PC-3 (cell line): Measurements from ENCODE around the gene KAZN. TPM values are rescaled to one million over a fixed set of nuclear protein-coding genes. Genes with fewer than 3 reads are reported as not detected.

ENCODE experiments used
- ATAC-seq: fragments of 200-7000 bp; cut with Tn5 transposase; 2 replicates; pipeline ENCODE4 v1.9.1; 2020; ENCODE audit warnings: mild to moderate bottlenecking, moderate library complexity
- BruUV-seq: library from RNA; stranded (reverse); fragments of 400-500 nt; replicated peaks from 2 replicates; lab custom pipeline; 2021; lab: Mats Ljungman, UMichigan
- CTCF ChIA-PET: fragments of 300-600 bp; sonication (Branson Sonifier 250); formaldehyde crosslinking; loops from one replicate; lab custom pipeline; 2022; ENCODE audit warnings: antibody characterized with exemption; lab: Charles Lee
- POLR2A ChIA-PET: fragments of 300-600 bp; sonication (Branson Sonifier 250); formaldehyde crosslinking; loops from one replicate; lab custom pipeline; 2022; ENCODE audit warnings: antibody characterized with exemption; ENCODE audit not compliant: unreplicated experiment; lab: Charles Lee
- DNase-seq: peaks from one replicate; pipeline ENCODE4 v3.0.0-alpha.2; 2015
- H2AFZ ChIP-seq: fragments of 300-600 bp; sonication (generic); 2 replicates; pipeline ENCODE4 v1.6.0; 2016; ENCODE audit warnings: antibody characterized with exemption, low read length
- H3F3A ChIP-seq: fragments of 300-600 bp; sonication (generic); one replicate; pipeline ENCODE4 v1.6.0; 2017; ENCODE audit warnings: antibody characterized with exemption, low read length, control low read depth, mild to moderate bottlenecking; ENCODE audit not compliant: unreplicated experiment
- H3K27ac ChIP-seq: fragments of 300-600 bp; sonication (generic); 2 replicates; pipeline ENCODE4 v1.5.1; 2016; ENCODE audit warnings: mild to moderate bottlenecking, low read length
- H3K27me3 ChIP-seq: fragments of 300-600 bp; sonication (generic); 2 replicates; pipeline ENCODE4 v1.6.1; 2016; ENCODE audit warnings: low read length, mixed read lengths
- H3K36me3 ChIP-seq: fragments of 300-600 bp; sonication (generic); 2 replicates; pipeline ENCODE4 v1.6.1; 2016; ENCODE audit warnings: low read depth, mixed run types, low read length, mixed read lengths
- H3K4me1 ChIP-seq: fragments of 300-600 bp; sonication (generic); 2 replicates; pipeline ENCODE4 v1.5.1; 2016; ENCODE audit warnings: low read length; ENCODE audit not compliant: insufficient read depth
- H3K4me2 ChIP-seq: fragments of 300-600 bp; sonication (generic); 2 replicates; pipeline ENCODE4 v1.6.0; 2016; ENCODE audit warnings: low read length
- H3K4me3 ChIP-seq: fragments of 300-600 bp; sonication (generic); 2 replicates; pipeline ENCODE4 v1.5.1; 2016; ENCODE audit warnings: mild to moderate bottlenecking, low read length, mixed read lengths
- H3K79me2 ChIP-seq: fragments of 300-600 bp; sonication (generic); 2 replicates; pipeline ENCODE4 v1.6.1; 2017; ENCODE audit warnings: low read length, mixed read lengths
- H3K9ac ChIP-seq: fragments of 300-600 bp; sonication (generic); 2 replicates; pipeline ENCODE4 v1.6.0; 2016; ENCODE audit warnings: mild to moderate bottlenecking, low read length
- H3K9me2 ChIP-seq: fragments of 300-600 bp; sonication (generic); replicated peaks from 2 replicates; pipeline ENCODE4 v1.6.1; 2016; ENCODE audit warnings: mixed run types, low read length, mixed read lengths
- H3K9me3 ChIP-seq: fragments of 300-600 bp; sonication (generic); 2 replicates; pipeline ENCODE4 v1.6.1; 2016; ENCODE audit warnings: low read length, mixed read lengths
- H4K20me1 ChIP-seq: fragments of 300-600 bp; sonication (generic); 2 replicates; pipeline ENCODE4 v1.6.1; 2016; ENCODE audit warnings: low read length, mixed read lengths
- EZH2 ChIP-seq: fragments of 300-600 bp; sonication (generic); IDR thresholded peaks from one replicate; pipeline ENCODE4 v1.6.1; 2017; ENCODE audit warnings: antibody characterized with exemption, mild to moderate bottlenecking, low read length; ENCODE audit not compliant: unreplicated experiment
- EZH2phosphoT487 ChIP-seq: fragments of 300-600 bp; sonication (generic); IDR thresholded peaks from 2 replicates; pipeline ENCODE4 v1.6.1; 2018; ENCODE audit warnings: mild to moderate bottlenecking, antibody characterized with exemption, low read length, borderline replicate concordance
- intact Hi-C: fragments of 100-400 bp; cut with micrococcal nuclease; formaldehyde crosslinking; loops from 2 replicates; pipeline ENCODE4 v1.9.0; 2023
- total RNA-seq: library from RNA; depleted of rRNA; stranded (reverse); fragments of >200 nt; gene quantifications from 2 replicates; pipeline ENCODE4 v1.2.3, GENCODE V29; 2014
- TF ChIP-seq, protein P1 (sequence below): fragments of 300-600 bp; sonication (generic); conservative IDR thresholded peaks from 2 replicates; pipeline ENCODE4 v1.5.1; 2017; ENCODE audit warnings: antibody characterized with exemption, low read depth, mild to moderate bottlenecking, low read length

KAZN gene
- total RNA-seq, 1 experiment from 2014 or later, result 2.0 TPM

DNA sequence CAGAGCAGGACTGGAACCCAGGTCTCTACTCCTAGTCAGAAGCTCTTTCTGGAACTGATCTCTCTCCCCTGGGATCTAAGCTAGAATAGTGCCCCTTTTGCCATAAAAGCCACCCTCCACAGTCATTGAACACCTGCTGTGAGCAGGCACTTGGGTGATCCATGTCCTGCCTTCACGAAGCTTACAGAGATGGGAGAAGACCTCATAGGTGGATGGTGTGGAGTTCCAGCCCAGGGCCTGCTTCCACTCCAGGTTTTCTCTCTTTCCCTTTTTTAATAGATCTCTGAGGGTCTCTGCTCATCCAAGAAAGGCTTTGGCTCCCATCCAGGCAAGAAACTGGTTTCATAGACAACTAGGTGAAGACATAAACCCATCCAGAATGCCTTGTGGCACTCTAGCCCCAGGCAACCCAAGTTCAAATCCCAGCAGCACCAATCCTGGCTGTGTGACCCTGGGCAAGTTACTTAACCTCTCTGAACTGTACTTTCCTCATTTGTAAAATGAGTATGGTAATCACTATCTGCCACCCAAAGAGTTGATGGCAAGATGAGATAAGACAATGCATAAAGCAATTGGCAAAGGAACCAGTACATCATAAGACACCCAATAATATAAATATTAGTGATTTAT, 508.7 kb downstream of the KAZN start:
- POLR2A ChIA-PET, result no interaction called here
- TF ChIP-seq EZH2 (no peak), EZH2phosphoT487 (no peak)
- no peak for ATAC-seq
- no peak overlapping the region for H2AFZ ChIP-seq
- intact Hi-C loops, result loop anchor here (10.0 kb wide), 1 partner anchor 1142 kb away; no protein-coding TSS in a partner anchor
- no peaks in the 10 kb centered on the region for H3K4me1 ChIP-seq
- no peaks in the 10 kb centered on the region for H3K9me2 ChIP-seq
- no TSS peak for BruUV-seq
- no peaks in the 10 kb centered on the region for H4K20me1 ChIP-seq
- no peak overlapping the region for H3K4me2 ChIP-seq
- no peak overlapping the region for H3K9ac ChIP-seq
- H3K9me3 ChIP-seq, result peaks cover 4% of the 10 kb centered on the region; the same call in 1 of the 2 replicates
- no peak overlapping the region for H3K27ac ChIP-seq
- no peaks in the 10 kb centered on the region for H3F3A ChIP-seq
- H3K79me2 ChIP-seq, result no peaks in the 10 kb centered on the region
- H3K4me3 ChIP-seq, result no peak overlapping the region
- CTCF ChIA-PET, result no interaction called here
- no peak for DNase-seq
- H3K27me3 ChIP-seq, result no peaks in the 10 kb centered on the region
- H3K36me3 ChIP-seq, result no peaks in the 10 kb centered on the region

DNA sequence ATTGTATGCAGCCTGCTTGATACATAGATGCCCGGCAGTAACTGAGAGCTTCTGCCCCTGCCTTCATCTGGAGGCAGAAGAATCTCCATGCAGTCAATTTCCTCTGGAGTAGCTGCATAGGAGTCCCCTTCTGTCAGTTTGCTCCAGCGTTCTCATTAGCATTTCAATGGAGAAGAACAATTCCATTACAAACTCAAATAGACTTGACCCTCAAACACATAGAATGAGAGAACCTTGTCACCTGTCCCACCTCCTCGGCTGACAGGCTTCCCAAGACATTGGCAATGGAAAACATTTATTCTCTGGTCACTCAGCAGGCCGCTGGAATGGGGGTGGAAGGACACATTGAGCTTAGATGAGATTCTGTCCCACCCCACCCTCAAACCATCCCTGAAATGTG, 509.4 kb downstream of the KAZN start:
- Histone ChIP-seq H3K4me3 (no peak overlapping the region), H3K36me3 (no peaks in the 10 kb centered on the region), H3K27ac (no peak overlapping the region), H3K9me3 (peaks cover 4% of the 10 kb centered on the region; the same call in 1 of the 2 replicates), H3K9me2 (no peaks in the 10 kb centered on the region), H3K4me1 (no peaks in the 10 kb centered on the region), H3K27me3 (no peaks in the 10 kb centered on the region), H3F3A (no peaks in the 10 kb centered on the region), H2AFZ (no peak overlapping the region), H4K20me1 (no peaks in the 10 kb centered on the region), H3K79me2 (no peaks in the 10 kb centered on the region), H3K9ac (no peak overlapping the region), H3K4me2 (no peak overlapping the region)
- no peak for ATAC-seq
- POLR2A ChIA-PET, result no interaction called here
- DNase-seq, result no peak
- BruUV-seq, result no TSS peak
- TF ChIP-seq, protein P1, sequence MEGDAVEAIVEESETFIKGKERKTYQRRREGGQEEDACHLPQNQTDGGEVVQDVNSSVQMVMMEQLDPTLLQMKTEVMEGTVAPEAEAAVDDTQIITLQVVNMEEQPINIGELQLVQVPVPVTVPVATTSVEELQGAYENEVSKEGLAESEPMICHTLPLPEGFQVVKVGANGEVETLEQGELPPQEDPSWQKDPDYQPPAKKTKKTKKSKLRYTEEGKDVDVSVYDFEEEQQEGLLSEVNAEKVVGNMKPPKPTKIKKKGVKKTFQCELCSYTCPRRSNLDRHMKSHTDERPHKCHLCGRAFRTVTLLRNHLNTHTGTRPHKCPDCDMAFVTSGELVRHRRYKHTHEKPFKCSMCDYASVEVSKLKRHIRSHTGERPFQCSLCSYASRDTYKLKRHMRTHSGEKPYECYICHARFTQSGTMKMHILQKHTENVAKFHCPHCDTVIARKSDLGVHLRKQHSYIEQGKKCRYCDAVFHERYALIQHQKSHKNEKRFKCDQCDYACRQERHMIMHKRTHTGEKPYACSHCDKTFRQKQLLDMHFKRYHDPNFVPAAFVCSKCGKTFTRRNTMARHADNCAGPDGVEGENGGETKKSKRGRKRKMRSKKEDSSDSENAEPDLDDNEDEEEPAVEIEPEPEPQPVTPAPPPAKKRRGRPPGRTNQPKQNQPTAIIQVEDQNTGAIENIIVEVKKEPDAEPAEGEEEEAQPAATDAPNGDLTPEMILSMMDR, result no peak
- TF ChIP-seq EZH2phosphoT487 (no peak), EZH2 (no peak)
- CTCF ChIA-PET, result no interaction called here
- intact Hi-C loops, result loop anchor here (10.0 kb wide), 1 partner anchor 1143 kb away; no protein-coding TSS in a partner anchor

DNA sequence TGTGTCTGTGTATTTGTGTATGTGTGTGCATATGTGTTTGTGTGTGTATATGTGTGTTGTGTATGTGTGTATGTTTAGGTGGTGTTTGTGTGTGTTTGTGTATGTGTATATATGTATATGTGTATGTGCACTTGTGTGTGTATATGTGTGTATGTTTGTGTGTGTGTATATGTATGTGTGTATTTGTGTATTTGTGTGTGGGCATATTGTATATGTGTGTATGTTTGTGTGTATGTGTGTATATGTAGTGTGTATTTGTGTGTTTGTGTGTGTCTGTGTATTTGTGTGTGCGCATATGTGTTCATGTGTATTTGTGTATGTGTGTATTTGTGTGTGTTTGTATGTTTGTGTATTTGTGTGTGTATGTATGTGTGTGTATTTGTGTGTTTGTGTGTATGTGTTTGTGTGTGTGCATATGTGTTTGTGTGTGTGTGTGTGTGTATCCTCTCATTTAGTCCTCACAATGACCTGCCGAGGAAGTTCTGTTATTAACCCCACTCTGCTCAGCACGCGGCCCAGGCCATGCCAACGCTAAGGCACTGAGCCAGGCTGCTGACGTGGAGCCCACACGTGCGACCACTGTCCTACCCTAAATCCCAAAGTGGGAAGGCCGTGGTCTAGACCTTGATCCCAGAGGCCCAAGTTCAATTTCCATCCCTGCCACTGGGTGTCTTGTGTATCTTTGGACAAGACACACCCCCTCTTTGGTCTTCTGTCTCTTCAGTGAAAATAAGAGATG, 511.8 kb downstream of the KAZN start:
- intact Hi-C loops, result no loop called here
- Histone ChIP-seq H3K9me3 (no peaks in the 10 kb centered on the region), H3K4me2 (no peak overlapping the region), H3K27ac (no peak overlapping the region), H2AFZ (no peak overlapping the region), H4K20me1 (no peaks in the 10 kb centered on the region), H3K9me2 (no peaks in the 10 kb centered on the region), H3K36me3 (no peaks in the 10 kb centered on the region), H3K4me3 (no peak overlapping the region), H3K27me3 (no peaks in the 10 kb centered on the region), H3K4me1 (no peaks in the 10 kb centered on the region), H3K9ac (no peak overlapping the region), H3F3A (no peaks in the 10 kb centered on the region), H3K79me2 (no peaks in the 10 kb centered on the region)
- no TSS peak for BruUV-seq
- DNase-seq (no peak), ATAC-seq (no peak)
- CTCF ChIA-PET, result no interaction called here
- no peak for TF ChIP-seq EZH2
- TF ChIP-seq EZH2phosphoT487, result no peak
- TF ChIP-seq, protein P1, result no peak
- POLR2A ChIA-PET, result no interaction called here
